ENCODE results near the gene GNA12.
"Not testable (repeated sequence)": the region's sequence is repeated elsewhere in the genome, so short reads cannot be mapped to it uniquely, and the experiment has no call there.

GNA12 gene

DNA sequence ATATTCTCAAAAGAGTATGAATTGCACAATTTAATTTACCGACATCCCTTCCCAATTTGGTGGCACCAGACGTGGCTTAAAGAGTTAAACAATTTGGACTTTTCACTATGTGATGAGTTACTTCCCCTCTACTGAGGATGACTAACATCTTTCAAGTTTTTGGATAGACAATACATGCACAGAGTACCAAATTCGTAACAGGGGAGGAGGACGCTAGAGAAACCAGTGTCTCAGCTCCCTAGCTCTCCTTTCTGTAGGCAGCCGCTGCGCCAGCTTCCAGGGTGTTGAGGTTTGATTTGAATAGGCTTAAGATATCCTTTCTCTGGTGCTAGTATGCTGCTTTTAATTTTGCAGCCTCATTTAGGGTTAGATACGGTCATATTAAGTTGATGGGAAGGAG is 69.2 kb downstream of the GNA12 start:
- DNase-seq = no peak

DNA sequence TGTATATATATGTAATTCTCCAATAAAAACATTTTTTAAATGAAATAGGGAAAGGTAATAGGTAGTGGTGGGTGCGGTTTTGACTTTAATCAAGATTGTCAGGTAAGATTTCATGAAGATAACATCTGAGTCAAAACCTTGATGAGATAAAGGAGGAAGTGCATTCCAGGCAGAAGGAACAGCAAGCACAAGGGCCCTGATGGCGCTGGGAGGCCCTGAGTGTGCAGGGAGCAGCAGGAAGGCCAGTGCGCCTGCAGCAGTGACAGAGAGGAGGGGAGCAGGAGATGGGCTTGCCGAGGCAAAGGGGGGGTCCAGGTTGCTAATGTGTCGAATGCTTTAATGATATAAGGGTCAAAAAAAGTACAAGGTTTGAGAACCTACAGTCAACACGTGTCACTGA is 69.8 kb downstream of the GNA12 start:
- no peak for DNase-seq

DNA sequence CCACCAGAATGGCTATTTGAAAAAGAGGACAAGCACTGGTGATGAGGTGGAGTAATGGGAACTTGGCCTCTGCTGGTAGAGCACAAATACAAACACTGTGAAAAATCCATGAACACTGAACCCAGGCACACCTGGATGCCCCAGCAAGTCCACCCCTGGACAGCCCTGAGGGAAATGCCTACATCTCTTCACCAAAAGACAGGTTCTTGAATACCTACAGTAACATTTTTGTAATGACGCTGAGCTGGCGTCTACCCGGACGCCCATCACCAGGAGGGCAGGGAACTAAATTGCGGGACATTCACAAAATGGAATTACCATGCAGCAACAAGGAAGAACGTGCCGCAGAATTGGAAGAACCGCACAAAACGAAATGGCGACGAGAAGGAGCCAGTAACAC is 70.5 kb downstream of the GNA12 start:
- no peak for DNase-seq

DNA sequence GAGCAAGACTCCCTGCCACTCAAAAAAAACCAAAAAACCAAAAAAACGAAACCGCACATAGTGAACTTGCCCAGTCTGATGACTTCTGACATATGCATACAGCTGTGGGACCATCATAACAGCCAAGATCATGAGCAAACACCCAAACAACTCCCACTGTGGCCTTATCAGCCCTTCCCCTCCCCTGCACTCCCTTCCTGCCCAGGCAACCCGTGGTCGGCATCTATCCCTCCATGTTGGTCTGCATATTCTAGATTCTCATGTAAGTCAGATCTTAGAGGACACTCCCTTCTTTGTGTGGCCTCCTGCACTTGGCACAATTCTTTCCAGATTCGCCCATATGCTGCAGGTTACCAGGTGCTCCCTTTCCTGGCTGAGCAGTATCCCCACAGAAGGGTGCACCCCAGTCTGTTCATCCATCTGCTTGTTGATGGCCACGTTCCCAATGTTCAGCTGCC is 72.8 kb downstream of the GNA12 start:
- DNase-seq = no peak

DNA sequence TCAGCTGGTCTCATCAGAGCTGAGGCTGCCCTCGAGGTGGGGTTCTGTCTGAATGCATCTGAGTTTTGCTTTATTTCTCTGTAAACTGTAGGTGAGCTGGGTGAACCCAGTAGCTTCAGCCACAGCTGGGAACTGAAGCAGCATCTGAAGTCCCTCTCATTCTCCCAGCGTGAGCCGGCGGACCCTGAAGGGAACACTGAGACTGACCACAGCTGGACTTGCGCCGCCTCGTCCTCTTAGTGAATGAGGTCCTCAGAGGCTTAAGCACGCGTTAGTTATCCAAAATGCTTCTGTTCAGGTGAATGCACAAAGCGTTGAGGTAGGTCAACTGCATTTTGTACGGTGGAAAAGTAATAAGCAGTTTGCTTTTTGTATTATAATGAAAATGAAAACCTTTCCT is 79.5 kb downstream of the GNA12 start:
- DNase-seq = no peak

DNA sequence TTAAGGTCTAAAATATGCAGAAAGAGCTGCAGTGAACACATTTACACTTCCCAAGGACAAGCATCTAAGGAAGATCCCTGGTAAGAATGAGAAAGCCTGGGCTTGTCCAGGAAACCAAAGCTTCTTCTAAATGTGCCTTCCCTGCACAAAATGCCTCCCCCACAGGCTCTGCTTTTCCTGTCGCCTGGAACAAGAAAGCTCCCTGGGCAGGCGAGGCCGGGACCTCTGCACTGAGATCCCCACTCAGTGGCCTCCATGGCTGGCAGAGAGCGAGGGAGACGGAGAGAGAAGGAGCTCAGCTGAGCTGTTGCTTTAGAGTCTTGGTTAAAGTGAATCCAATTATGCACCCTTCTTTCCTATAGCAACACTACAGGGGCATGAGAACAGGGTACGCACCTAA is 80.5 kb downstream of the GNA12 start:
- DNase-seq = no peak

DNA sequence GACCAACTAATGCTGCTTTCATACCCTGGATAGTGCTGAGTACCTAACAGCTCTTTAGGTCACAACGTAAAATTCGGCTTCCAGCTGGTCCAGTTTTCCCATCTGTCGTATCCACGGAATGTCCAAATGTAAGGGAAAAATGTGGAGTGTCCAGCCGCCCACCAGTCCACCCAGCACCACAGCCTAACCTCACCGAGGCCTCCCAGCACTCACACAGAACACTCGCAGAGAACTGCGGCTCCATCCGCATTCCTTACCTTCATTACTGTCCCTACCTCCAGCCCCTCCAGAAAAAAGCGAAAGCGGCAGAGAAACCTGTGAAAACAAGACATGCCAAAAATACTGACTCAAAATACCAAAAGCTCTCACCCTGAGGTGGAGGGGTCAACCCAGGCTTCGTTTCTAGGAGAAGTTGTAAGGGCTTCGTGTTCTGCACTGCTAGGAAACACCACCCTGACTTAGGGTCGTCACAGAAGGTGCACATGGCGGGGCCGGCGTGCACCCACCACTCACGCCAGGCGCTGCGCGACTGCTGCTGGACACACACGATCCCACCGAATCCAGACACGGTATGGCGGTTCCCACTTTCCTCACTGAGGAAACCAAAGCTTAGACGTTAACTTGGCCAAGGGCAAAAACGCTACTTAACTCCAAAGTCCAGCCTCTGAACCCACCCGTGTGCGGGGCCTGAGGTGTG is 82.2 kb downstream of the GNA12 start:
- no peak for DNase-seq

DNA sequence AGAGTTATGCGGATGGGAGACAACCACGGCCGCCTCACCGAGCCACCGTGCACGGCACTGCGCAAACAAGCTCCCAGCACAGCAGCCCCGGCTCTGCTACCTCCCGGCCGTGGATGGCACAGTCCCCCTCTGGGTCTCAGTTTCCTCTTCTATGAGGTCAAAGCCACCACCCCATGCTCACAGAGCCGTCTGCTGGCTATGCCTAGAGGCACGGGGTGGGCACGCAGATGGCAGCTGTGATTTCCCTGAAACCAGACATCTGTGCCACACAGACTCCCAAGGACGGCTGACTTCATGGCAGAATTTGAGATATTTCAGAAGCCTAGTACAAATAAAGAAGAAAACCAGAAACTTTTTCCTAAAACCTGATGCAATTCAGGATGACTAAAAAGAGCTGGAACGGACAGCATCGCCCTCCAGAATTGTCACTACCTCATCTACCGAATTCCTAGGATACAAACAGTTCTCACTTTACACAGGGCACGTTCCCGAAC is 82.9 kb downstream of the GNA12 start:
- DNase-seq = no peak

DNA sequence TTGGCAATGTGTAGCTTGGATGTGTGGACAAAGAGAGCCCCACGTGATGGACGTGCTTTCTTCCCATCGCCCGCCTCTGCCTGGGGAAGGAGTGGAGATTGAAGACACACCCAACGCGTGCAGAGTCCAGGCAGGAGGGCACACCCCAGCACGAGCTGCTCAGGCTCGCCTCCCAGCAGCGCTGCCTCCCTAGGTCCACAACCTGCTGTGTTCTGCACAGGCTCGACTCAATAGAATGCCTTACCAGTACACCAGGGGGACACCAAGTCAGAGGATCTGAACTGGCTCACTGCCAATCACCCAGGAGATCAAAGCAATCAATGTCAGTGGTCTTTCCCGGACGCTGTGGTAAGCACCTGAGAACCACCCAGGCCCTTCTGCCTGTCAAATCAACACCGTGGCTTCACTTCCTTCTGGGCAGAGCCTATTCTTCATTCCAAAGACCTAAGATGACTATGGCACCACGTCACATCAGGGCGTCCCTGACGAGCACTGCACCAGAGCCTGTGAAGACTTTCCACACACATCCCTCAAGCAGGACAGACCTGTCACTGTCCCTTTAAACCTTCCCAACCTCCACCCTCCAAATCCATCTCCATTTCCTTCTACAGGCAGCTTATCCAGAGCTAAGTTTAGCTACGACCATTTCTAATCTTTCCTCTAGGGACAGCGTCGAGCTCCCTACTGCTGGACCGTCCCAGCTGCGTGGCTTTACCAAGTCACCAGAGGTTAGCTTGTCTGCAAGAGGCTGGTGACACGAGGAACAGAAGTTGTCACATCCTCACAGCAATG is 83.8 kb downstream of the GNA12 start:
- no peak for DNase-seq

DNA sequence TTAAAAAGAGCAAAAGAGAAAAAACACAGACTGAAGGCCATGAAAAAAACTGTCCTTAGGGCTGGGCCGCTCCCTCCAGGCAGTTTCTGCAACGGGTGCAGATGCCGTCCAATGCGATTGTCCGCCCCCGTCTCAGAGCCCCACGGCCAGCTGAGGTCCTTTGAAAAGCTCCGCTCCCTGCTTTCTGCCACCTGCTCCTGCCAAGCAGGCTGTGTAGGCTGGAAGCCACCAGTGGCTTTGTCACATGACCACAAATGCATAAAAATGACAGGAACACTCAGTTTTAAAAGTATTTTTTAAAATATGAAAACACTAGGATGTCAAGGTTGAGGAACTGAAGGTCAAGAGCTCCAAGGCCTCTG is 84.4 kb downstream of the GNA12 start:
- DNase-seq = no peak

DNA sequence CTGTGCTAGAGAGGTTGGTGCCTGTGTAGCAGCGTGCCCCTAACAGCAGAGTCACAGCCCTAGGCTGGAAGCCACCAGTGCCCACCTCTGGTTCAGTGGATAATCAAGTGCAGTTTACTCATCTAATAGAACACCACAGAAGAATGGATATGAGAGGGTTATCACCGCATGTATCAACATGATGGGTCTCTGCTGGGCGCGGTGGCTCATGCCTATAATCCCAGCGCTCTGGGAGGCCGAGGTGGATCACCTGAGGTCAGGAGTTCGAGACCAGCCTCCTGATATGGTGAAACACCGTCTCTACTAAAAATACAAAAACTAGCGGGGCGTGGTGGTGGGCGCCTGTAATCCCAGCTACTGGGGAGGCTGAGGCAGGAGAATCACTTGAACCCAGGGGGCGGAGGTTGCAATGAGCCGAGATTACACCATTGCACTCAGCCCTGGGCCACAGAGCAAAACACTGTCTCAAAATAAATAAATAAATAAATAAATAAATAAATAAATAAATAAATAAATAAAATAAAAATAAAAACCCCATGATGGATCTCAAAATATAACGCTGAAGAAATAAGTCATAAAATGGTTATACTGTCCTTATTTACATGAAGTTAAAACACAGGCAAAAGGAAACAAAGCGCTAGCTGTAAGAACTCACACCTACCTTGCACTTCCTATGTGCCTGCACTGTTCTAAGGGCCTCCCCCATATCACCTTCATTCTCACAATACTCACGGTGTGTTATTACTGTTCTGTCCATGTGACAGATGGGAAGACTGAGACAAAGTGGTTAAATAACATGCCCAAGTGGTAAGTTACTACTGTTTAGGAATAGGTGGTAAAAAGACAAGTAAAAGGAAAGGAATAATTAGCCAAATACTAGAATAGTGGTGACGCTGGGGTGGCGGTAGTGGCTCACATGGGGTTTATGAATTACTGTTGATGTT is 85.2 kb downstream of the GNA12 start:
- DNase-seq = no peak

DNA sequence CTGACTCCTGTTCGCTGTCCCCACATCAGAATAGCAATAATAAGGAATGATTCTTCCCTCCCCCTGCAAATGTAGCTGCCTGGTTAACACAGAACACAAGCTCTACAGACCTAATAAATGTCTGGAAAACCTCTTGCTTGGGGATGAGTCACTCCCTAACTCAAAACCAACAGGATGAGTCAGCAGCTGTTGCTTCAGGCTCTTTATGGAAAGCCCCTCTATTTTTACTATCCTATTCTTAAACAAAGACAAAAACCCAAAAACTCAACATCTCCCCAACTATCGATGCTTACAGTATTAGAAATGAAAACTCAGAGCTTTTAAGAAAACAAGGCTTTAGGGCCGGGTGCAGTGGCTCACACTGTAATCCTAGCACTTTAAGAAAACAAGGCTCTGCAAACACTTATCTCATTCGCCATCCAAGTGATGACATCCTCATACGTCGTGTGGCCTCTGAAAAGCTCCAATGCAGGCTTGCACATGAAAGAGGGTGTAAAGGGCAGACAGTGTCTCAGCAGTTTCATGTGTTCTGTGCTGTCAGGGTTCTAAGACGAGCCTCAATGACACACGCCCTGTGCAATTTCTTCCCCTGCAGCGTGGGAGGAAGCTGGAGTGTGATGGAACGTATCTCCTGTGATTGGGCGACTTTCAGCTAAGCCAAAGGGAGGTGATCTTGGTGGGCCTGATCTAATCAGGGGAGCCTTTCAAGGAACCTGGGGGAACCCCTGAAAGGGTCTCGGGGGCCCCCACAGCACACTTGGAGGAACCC is 86.0 kb downstream of the GNA12 start:
- peak; percentile 33 for DNase-seq

DNA sequence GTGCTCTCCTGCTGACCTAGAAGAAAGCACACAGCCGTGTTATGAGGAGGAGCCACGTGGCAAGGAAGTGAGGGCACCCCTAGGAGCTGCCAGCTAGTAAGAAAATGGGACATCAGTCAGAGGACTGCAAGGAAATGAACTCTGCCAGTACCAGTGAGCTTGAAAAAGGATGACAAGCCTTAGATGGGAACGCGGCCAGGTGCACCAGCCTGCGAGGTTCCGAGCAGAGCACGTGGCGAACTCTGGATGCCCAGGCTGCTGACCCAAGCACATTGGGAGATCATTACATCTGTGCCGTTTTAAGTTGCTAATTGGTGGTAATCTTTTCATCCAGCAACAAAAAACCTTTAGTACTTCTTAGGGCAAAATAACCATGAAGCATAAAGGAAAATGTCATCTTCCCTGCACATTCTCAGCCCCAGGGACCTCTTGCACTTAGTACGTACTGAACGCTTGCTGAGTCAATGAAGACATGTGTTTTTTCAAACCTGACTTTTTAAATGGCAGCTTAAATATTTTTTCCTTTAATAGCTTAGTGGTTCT is 86.7 kb downstream of the GNA12 start:
- DNase-seq = no peak

DNA sequence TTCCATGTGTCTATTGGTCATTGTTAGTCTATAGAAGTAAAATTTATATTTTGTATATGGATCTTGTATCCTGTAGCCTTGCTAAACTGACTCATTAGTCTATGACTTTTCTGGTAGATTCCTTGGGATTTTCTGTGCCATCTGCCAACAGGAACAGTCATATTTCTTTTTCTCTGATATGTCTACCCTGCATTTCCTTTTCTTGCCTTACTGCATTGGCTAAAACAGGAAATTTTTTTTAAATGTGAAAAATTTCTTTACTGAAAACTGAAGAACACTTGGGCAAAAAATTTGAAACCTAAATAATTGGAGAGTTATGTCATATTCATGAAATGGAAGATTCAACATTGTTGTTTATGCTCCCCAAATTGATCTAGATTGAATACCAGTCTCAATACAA is 88.6 kb downstream of the GNA12 start:
- DNase-seq = no peak

DNA sequence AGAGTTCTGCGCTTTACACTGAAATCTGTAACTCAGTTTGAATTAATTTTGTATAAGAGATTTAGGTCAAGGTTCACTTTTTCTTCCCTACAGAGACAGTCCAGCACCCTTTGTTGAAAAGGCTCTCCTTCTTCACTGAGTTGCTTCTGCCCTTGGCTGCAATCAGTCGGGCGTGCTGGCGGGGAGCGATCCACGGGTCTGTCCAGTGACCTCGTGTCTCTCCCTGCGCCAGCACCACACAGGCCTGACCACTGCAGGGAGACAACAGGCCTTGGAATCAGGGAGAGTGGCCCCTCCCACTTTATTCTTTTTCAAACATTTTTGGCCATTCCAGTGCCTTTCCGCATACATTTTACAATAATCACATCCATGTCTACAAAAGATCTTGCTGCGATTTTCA is 89.2 kb downstream of the GNA12 start:
- no peak for DNase-seq

DNA sequence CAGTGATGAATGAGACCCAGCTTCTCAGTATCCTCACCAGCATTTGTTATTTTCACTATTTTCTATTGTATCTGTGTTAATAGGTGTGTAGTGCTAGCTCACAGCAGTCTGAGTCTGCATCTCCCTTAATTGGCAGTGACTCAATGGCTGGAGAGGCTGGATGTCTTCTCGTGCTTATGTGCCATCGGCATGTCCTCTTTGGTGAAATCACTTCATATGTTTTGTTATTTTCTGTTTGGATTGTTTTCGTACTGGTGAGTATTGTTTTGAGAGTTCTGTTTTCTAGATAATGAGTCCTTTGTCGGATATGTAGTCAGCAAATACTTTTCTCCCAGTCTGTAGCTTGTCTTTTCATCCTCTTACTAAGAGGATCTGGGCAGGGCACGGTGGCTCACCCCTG is 90.0 kb downstream of the GNA12 start:
- DNase-seq = no peak

DNA sequence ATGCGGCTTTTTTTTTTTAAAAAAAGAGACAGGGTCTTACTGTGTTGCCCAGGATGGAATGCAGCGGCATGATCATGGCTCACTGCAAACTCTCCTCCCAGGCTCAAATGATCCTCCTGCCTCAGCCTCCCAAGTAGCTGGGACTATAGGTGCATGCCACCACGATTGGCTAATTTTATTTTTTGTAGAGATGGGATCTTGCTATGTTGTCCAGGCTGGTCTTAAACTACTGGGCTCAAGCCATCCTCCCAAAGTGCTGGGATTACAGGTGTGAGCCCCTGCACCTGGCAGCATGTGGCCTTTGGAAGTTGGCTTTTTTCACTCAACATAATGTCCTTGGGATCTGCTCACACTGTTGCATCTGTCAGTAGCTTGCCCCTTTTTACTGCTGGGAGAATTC is 91.0 kb downstream of the GNA12 start:
- DNase-seq = no peak

DNA sequence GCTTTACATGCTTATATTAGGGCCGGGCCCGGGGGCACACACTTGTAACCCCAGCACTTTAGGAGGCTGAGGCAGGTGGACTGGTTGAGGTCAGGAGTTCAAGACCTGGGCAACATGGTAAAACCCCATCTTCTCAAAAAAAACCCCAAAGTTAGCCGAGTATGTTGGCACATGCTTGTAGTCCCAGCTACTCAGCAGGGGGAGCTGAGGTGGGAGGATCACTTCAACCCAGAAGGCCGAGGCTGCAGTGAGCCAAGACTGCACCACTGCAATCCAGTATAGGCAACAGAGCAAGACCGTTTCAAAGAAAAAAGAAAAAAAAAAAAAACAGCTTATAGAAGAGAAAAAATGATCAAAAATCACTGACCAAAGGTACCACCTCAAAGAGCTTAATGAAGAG is 93.0 kb downstream of the GNA12 start:
- DNase-seq = no peak

DNA sequence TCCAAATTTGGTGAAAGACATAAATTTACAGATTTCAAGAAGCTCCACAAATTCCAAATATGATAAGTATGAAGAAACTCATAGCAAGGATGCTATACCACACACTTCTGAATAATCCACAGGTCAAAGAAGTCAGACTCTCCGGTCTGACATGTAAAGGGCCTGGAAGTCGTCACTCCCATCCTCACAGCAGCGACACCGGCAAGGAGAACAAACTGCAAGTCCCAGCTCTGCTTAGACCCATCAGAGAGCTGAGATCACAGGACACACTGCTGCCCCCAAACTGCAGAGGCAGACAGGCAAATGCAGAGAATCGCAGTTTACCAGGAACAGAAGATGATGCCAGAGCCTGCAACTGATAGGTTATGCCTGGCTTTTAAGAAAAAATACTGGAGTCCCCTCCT is 94.1 kb downstream of the GNA12 start:
- DNase-seq = no peak

DNA sequence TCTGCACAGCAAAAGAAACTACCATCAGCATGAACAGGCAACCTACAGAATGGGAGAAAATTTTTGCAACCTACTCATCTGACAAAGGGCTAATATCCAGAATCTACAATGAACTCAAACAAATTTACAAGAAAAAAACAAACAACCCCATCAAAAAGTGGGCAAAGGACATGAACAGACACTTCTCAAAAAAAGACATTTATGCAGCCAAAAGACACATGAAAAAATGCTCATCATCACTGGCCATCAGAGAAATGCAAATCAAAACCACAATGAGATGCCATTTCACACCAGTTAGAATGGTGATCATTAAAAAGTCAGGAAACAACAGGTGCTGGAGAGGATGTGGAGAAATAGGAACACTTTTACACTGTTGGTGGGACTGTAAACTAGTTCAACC is 95.4 kb downstream of the GNA12 start:
- not testable (repeated sequence) for DNase-seq

DNA sequence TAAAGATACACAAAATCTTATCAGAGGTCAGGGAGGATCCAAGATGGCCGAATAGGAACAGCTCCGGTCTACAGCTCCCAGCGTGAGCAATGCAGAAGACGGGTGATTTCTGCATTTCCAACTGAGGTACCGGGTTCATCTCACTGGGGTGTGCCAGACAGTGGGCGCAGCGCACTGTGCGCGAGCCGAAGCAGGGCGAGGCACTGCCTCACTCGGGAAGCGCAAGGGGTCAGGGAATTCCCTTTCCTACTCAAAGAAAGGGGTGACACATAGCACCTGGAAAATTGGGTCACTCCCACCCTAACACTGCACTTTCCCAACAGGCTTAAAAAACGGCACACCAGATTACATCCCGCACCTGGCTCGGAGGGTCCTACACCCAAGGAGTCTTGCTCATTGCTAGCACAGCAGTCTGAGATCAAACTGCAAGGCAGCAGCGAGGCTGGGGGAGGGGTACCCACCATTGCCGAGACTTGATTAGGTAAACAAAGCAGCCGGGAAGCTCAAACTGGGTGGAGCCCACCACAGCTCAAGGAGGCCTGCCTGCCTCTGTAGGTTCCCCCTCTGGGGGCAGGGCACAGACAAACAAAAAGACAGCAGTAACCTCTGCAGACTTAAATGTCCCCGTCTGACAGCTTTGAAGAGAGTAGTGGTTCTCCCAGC is 100.5 kb downstream of the GNA12 start:
- DNase-seq = not testable (repeated sequence)
